Tibial artery (tissue), 4 donors: ENCODE data around the gene TMEM240.
"Not testable (repeated sequence)": the region's sequence is repeated elsewhere in the genome, so short reads cannot be mapped to it uniquely, and the experiment has no call there.

ENCODE experiments used
- DNase-seq, 2 donors: peaks; one replicate each; pipeline ENCODE4 v3.0.0-alpha.2; 2019
- H3K27ac ChIP-seq, 2 donors: fragments of 200-600 bp; sonication (generic) in 1 of 2; 1 replicate in 1 of 2; 2 replicates in 1 of 2; pipeline ENCODE4 v1.5.1; 2018 to 2019; ENCODE audit warnings: mild to moderate bottlenecking in 1 of 2
- H3K27me3 ChIP-seq, 2 donors: fragments of 200-600 bp; sonication (generic) in 1 of 2; one replicate each; pipeline versions ENCODE4 v1.5.1 to v1.6.0; 2016 to 2019
- H3K36me3 ChIP-seq, 3 donors: fragments of 200-600 bp; sonication (generic) in 2 of 3; one replicate each; pipeline ENCODE4 v1.5.1; 2016 to 2019; ENCODE audit warnings: mild to moderate bottlenecking in 2 of 3
- H3K4me1 ChIP-seq, 4 donors: fragments of 200-600 bp; sonication (generic) in 2 of 4; 1 replicate in 3 of 4; 2 replicates in 1 of 4; pipeline ENCODE4 v1.5.1; 2016 to 2019
- H3K4me3 ChIP-seq, 2 donors: fragments of 200-600 bp; sonication (generic) in 1 of 2; 1 replicate in 1 of 2; 2 replicates in 1 of 2; pipeline ENCODE4 v1.5.1; 2018 to 2019; ENCODE audit warnings: mild to moderate bottlenecking in 2 of 2
- H3K9me3 ChIP-seq, 3 donors: fragments of 200-600 bp; sonication (generic) in 1 of 3; one replicate each; pipeline ENCODE4 v1.5.1; 2016 to 2019
- CTCF ChIP-seq, 2 experiments: fragments of 200-600 bp in 1 of 2; fragments of 450-650 bp in 1 of 2; IDR thresholded peaks; one replicate each; pipeline ENCODE4 v1.5.1; 2017 to 2019; ENCODE audit warnings: antibody characterized with exemption in 2 of 2, mild to moderate bottlenecking in 1 of 2, moderate library complexity in 1 of 2
- intact Hi-C: fragments of 100-400 bp; cut with DNase I; formaldehyde crosslinking; loops from one replicate; pipeline ENCODE4 v1.15.0; 2023; ENCODE audit warnings: low total_unique reads

TMEM240 gene

GRCh38 chr1:1560178-1560577 lies 19.8 kb upstream of the TMEM240 start:
- no peak for DNase-seq
- no peak for TF ChIP-seq CTCF (IDR thresholded peaks at IDR 0.05)
- no peak overlapping the region for H3K4me3 ChIP-seq
- no peaks in the 10 kb centered on the region for H3K9me3 ChIP-seq
- intact Hi-C loops = no loop called here
- no peaks in the 10 kb centered on the region for H3K27me3 ChIP-seq
- peaks cover 27 to 57% (median 54%) of the 10 kb centered on the region in 3 donors for H3K36me3 ChIP-seq
- no peak overlapping the region for H3K27ac ChIP-seq
- H3K4me1 ChIP-seq = no peaks in the 10 kb centered on the region

DNA sequence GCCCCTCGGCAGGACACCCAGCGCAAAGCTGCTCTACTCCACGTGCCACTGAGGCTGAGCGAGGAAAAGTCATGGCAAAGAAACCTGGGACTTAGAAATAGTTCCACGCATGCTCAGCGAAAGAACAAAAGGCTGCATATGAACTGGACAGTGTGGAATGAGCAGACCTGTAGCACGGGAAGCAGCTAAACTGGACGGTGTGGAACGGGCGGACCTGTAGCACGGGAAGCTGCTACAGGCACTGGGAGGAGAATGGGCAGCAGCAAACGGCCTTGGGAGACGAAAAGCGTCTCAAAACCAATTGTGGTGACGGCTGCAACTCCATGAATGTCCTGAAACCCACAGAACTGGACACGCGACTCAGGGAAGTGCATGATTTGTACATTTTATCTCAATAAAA lies 18.6 kb upstream of the TMEM240 start:
- H3K27me3 ChIP-seq = no peaks in the 10 kb centered on the region
- H3K9me3 ChIP-seq = no peaks in the 10 kb centered on the region
- no peak overlapping the region for H3K27ac ChIP-seq
- H3K36me3 ChIP-seq = peaks cover 20 to 52% (median 42%) of the 10 kb centered on the region in 3 donors
- intact Hi-C loops = no loop called here
- TF ChIP-seq CTCF (IDR thresholded peaks at IDR 0.05) = no peak
- no peak overlapping the region for H3K4me3 ChIP-seq
- peaks cover 0 to 7% (median 3%) of the 10 kb centered on the region in 4 donors for H3K4me1 ChIP-seq
- DNase-seq = no peak

DNA sequence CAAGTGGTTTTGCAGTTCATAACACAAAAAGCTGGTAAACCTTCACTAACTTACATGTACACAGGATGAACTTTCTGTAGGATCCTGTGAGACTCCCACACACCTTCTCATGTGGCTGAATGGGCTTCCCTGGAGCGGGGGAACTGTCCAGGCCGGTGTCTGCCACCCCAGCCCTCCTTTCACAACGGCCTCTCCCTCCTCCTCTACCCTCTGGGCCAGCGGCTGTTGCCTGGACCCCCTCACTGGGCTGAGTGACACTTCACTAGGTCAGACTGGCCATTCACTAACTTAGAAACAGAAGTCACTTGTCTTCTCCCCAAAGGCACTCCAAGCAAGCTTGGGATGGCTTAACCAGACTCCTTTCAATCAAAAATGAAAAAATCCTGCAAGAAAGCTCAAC lies 18.2 kb upstream of the TMEM240 start:
- TF ChIP-seq CTCF (IDR thresholded peaks at IDR 0.05) = no peak
- Histone ChIP-seq H3K27ac (no peak overlapping the region), H3K4me3 (no peak overlapping the region), H3K36me3 (peaks cover 15 to 49% (median 38%) of the 10 kb centered on the region in 3 donors), H3K27me3 (no peaks in the 10 kb centered on the region), H3K9me3 (no peaks in the 10 kb centered on the region), H3K4me1 (peaks cover 0 to 7% (median 3%) of the 10 kb centered on the region in 4 donors)
- DNase-seq = no peak
- intact Hi-C loops = no loop called here

DNA sequence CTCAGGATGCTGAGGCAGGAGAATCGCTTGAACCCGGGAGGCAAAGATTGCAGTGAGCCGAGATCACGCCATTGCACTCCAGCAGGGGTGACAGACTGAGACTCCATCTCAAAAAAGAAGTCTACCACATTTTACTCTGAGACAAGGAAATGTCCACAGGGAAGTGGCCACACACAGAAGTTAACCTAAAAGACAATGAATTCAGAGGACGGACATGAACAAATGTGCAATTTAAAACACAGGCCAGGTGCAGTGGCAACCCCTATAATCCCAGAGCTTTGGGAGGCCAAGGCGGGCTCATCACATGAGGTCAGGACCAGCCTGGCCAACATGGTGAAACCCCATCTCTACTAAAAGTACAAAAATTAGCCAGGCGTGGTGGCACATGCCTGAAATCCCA lies 17.3 kb upstream of the TMEM240 start:
- H3K4me1 ChIP-seq, H3K4me3 ChIP-seq, DNase-seq, H3K27ac ChIP-seq, H3K27me3 ChIP-seq, H3K9me3 ChIP-seq, intact Hi-C loops: not testable (repeated sequence)
- H3K36me3 ChIP-seq = peaks cover 6 to 40% (median 30%) of the 10 kb centered on the region in 3 donors

- H3K4me3 ChIP-seq, H3K4me1 ChIP-seq, DNase-seq, intact Hi-C loops, H3K27ac ChIP-seq, H3K27me3 ChIP-seq, H3K9me3 ChIP-seq: not testable (repeated sequence)
- peaks cover 0 to 33% (median 22%) of the 10 kb centered on the region in 3 donors for H3K36me3 ChIP-seq
Measured at GRCh38 chr1:1556961-1557360, 16.5 kb upstream of the TMEM240 start.

GRCh38 chr1:1556505-1556904 lies 16.1 kb upstream of the TMEM240 start:
- Histone ChIP-seq H3K4me1 (peaks cover 0 to 7% (median 3%) of the 10 kb centered on the region in 4 donors), H3K4me3 (no peak overlapping the region), H3K27ac (no peak overlapping the region), H3K9me3 (no peaks in the 10 kb centered on the region), H3K27me3 (no peaks in the 10 kb centered on the region), H3K36me3 (peaks cover 0 to 28% (median 18%) of the 10 kb centered on the region in 3 donors)
- no peak for DNase-seq
- TF ChIP-seq CTCF (IDR thresholded peaks at IDR 0.05) = no peak
- intact Hi-C loops = no loop called here
